Vagina (tissue), 2 donors: ENCODE measurements around the gene KIAA1671. TPM values are rescaled to one million over a fixed set of nuclear protein-coding genes. Genes with fewer than 3 reads are reported as not detected.
A peak's percentile ranks its signal among the peaks of the same experiment; 100 is the strongest.

ENCODE experiments used
- DNase-seq, 2 donors: peaks; one replicate each; pipeline ENCODE4 v3.0.0-alpha.2; 2017; ENCODE audit errors: extremely low spot score in 2 of 2
- H3K27ac ChIP-seq: fragments of 200-600 bp; sonication (generic); one replicate; pipeline ENCODE4 v1.5.1; 2019
- H3K27me3 ChIP-seq: fragments of 200-600 bp; sonication (generic); one replicate; pipeline ENCODE4 v1.5.1; 2019
- H3K36me3 ChIP-seq, 2 donors: fragments of 200-600 bp; sonication (generic); one replicate each; pipeline ENCODE4 v1.5.1; 2017 to 2019
- H3K4me1 ChIP-seq: fragments of 200-600 bp; sonication (generic); one replicate; pipeline ENCODE4 v1.5.1; 2019
- H3K4me3 ChIP-seq, 2 donors: fragments of 200-600 bp; sonication (generic); 1 replicate in 1 of 2; 2 replicates in 1 of 2; pipeline ENCODE4 v1.5.1; 2016 to 2019
- H3K9me3 ChIP-seq: fragments of 200-600 bp; sonication (generic); one replicate; pipeline ENCODE4 v1.5.1; 2019
- CTCF ChIP-seq, 3 experiments: fragments of 450-650 bp in 2 of 3; fragments of 200-600 bp in 1 of 3; sonication (generic) in 1 of 3; IDR thresholded peaks; one replicate each; pipeline ENCODE4 v1.5.1; 2017 to 2019; ENCODE audit warnings: antibody characterized with exemption in 3 of 3, mild to moderate bottlenecking in 2 of 3, moderate library complexity in 2 of 3
- POLR2A ChIP-seq, 2 donors: fragments of 450-650 bp; IDR thresholded peaks; one replicate each; pipeline ENCODE4 v1.6.1; 2017; ENCODE audit warnings: antibody characterized with exemption in 2 of 2, mild to moderate bottlenecking in 2 of 2, moderate library complexity in 2 of 2
- POLR2AphosphoS5 ChIP-seq, 2 donors: sonication (generic); formaldehyde crosslinking; IDR thresholded peaks; one replicate each; pipeline ENCODE4 v1.9.0; 2017; ENCODE audit warnings: antibody characterized with exemption in 2 of 2, mild to moderate bottlenecking in 2 of 2, low read depth in 1 of 2; ENCODE audit not compliant: insufficient read depth in 1 of 2
- intact Hi-C: fragments of 100-400 bp; cut with DNase I; formaldehyde crosslinking; loops from one replicate; pipeline ENCODE4 v1.15.1; 2023
- total RNA-seq: library from RNA; depleted of rRNA; stranded (reverse); fragments of >200 nt; gene quantifications from one replicate; pipeline ENCODE4 v1.2.3, GENCODE V29; 2016

Gene KIAA1671
- total RNA-seq, 1 donor from 2014 or later, result 54.0 TPM

- Histone ChIP-seq H3K9me3 (no peaks in the 10 kb centered on the region), H3K27me3 (no peaks in the 10 kb centered on the region), H3K4me1 (peaks cover 78% of the 10 kb centered on the region), H3K36me3 (no peaks in the 10 kb centered on the region), H3K27ac (no peak overlapping the region), H3K4me3 (no peak overlapping the region)
- intact Hi-C loops, result no loop called here
- TF ChIP-seq POLR2A (IDR thresholded peaks at IDR 0.05), result no peak
- TF ChIP-seq POLR2AphosphoS5 (IDR thresholded peaks at IDR 0.05; ENCODE audit: insufficient read depth in 1 of 2, low read depth in 1 of 2), result peak in 1 of 2 donors; percentile 95
- no peak for TF ChIP-seq CTCF (IDR thresholded peaks at IDR 0.05)
- DNase-seq, result no peak
Measured at GRCh38 chr22:25134028-25134427, 181.5 kb downstream of the KIAA1671 start.

- H3K27me3 ChIP-seq, result no peaks in the 10 kb centered on the region
- TF ChIP-seq CTCF (IDR thresholded peaks at IDR 0.05) (no peak), POLR2A (IDR thresholded peaks at IDR 0.05) (no peak), POLR2AphosphoS5 (IDR thresholded peaks at IDR 0.05; ENCODE audit: insufficient read depth in 1 of 2, low read depth in 1 of 2) (peak in 1 of 2 donors; percentile 5)
- H3K9me3 ChIP-seq, result no peaks in the 10 kb centered on the region
- intact Hi-C loops, result no loop called here
- DNase-seq, result no peak
- H3K4me1 ChIP-seq, result peaks cover 78% of the 10 kb centered on the region
- no peaks in the 10 kb centered on the region for H3K36me3 ChIP-seq
- no peak overlapping the region for H3K27ac ChIP-seq
- H3K4me3 ChIP-seq, result no peak overlapping the region
Measured at GRCh38 chr22:25134451-25134850, 181.9 kb downstream of the KIAA1671 start.

GRCh38 chr22:25136953-25137576 is 184.5 kb downstream of the KIAA1671 start:
- H3K4me3 ChIP-seq, result no peak overlapping the region
- no peaks in the 10 kb centered on the region for H3K27me3 ChIP-seq
- peaks cover 55% of the 10 kb centered on the region for H3K4me1 ChIP-seq
- no peaks in the 10 kb centered on the region for H3K9me3 ChIP-seq
- TF ChIP-seq CTCF (IDR thresholded peaks at IDR 0.05) (no peak), POLR2AphosphoS5 (IDR thresholded peaks at IDR 0.05; ENCODE audit: insufficient read depth in 1 of 2, low read depth in 1 of 2) (no peak), POLR2A (IDR thresholded peaks at IDR 0.05) (no peak)
- no peak for DNase-seq
- intact Hi-C loops, result no loop called here
- no peaks in the 10 kb centered on the region for H3K36me3 ChIP-seq
- H3K27ac ChIP-seq, result peak overlapping the region; percentile 37

- H3K4me3 ChIP-seq, result no peak overlapping the region
- peaks cover 52% of the 10 kb centered on the region for H3K4me1 ChIP-seq
- H3K36me3 ChIP-seq, result no peaks in the 10 kb centered on the region
- TF ChIP-seq POLR2AphosphoS5 (IDR thresholded peaks at IDR 0.05; ENCODE audit: insufficient read depth in 1 of 2, low read depth in 1 of 2) (no peak), POLR2A (IDR thresholded peaks at IDR 0.05) (no peak), CTCF (IDR thresholded peaks at IDR 0.05) (no peak)
- DNase-seq, result no peak
- no peaks in the 10 kb centered on the region for H3K9me3 ChIP-seq
- H3K27me3 ChIP-seq, result no peaks in the 10 kb centered on the region
- H3K27ac ChIP-seq, result peak overlapping the region; percentile 37
- intact Hi-C loops, result no loop called here
Measured at GRCh38 chr22:25137577-25138525, 185.3 kb downstream of the KIAA1671 start.
